ENCODE measurements around the gene CELSR1.

The CELSR1 gene

DNA sequence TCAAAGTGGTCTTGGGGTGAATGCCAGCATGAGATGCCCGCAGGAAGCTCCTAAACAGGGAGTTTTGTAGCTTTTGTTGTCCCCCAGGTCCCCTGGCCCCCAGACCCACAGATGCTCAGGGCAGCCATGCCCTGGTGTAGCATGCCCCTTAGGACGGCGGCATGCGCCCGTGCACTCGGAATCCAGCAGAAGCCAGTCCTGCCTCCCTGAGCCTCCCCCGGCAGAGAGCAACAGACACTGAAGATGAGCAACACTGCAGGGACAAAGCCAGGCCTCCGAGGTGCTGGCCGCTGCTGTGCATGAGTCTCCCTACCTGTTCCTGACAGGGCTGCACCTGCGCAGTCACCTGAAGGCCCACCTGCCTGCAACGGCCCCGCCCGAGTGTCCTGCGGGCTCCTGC, 142.8 kb downstream of the CELSR1 start:
- TF ChIP-seq, protein P1, sequence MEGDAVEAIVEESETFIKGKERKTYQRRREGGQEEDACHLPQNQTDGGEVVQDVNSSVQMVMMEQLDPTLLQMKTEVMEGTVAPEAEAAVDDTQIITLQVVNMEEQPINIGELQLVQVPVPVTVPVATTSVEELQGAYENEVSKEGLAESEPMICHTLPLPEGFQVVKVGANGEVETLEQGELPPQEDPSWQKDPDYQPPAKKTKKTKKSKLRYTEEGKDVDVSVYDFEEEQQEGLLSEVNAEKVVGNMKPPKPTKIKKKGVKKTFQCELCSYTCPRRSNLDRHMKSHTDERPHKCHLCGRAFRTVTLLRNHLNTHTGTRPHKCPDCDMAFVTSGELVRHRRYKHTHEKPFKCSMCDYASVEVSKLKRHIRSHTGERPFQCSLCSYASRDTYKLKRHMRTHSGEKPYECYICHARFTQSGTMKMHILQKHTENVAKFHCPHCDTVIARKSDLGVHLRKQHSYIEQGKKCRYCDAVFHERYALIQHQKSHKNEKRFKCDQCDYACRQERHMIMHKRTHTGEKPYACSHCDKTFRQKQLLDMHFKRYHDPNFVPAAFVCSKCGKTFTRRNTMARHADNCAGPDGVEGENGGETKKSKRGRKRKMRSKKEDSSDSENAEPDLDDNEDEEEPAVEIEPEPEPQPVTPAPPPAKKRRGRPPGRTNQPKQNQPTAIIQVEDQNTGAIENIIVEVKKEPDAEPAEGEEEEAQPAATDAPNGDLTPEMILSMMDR (IDR thresholded peaks at IDR 0.05; ENCODE audit: borderline replicate concordance, control extremely low read depth, extremely low read depth, insufficient read depth, missing control alignments) = no peak
- DNase-seq (ENCODE audit: low spot score) = no peak
- in situ Hi-C loops (cut with MboI; ENCODE audit: low sequenced_read_pairs, unreplicated experiment) = no loop called here

DNA sequence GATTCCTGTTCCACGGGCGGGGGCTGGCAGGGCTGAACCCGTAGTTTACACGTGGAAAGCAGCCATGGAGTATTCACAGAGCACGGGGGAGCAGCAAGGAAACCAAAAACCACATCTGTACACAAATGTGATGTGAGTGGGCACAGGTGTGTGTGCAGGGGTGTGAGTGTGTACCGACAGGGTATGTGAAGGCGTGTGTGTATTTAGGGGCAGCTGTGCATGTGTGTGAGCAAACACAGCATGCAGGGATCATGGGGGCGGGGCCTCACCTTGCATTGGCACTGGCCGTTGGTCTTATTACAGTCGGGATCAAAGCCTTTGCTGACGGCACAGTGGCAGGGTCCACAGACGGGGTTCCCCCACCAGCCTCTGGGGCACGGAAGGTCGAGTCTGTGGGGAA, 143.5 kb downstream of the CELSR1 start:
- TF ChIP-seq, protein P1 (IDR thresholded peaks at IDR 0.05; ENCODE audit: borderline replicate concordance, control extremely low read depth, extremely low read depth, insufficient read depth, missing control alignments) = no peak
- in situ Hi-C loops (cut with MboI; ENCODE audit: low sequenced_read_pairs, unreplicated experiment) = no loop called here
- no peak for DNase-seq (ENCODE audit: low spot score)

DNA sequence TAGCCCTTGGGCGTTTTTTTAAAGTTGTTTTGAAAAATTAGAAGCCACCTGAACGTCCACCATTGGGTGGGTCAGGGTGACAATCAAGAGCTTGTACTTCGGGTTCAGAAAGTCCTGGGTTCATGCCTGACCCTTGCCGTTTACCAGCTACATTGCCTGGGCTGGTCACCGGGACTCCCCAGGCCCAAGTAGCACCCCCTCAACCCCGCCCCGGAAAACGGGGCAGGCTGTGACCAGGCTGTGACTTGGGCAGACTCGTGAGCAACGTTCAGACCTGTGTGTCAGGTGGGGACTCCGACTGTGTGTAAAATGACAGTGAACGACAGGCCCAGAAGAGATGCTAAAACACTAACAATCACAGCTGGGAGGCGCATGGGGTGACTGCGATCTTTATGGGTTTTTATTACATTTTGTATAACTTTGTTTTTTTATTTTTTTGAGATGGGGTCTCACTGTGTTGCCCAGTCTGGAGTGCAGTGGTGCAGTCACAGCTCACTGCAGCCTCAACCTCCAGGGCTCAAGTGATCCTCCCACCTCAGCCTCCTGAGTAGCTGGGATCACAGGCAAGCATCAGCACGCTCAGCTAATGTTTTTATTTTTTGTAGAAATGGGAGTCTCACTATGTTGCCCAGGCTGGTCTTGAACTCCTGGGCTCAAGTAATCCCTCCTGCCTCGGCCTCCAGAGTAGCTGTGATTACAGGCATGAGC, 145.1 kb downstream of the CELSR1 start:
- in situ Hi-C loops (cut with MboI; ENCODE audit: low sequenced_read_pairs, unreplicated experiment) = no loop called here
- TF ChIP-seq, protein P1 (IDR thresholded peaks at IDR 0.05; ENCODE audit: borderline replicate concordance, control extremely low read depth, extremely low read depth, insufficient read depth, missing control alignments) = no peak
- DNase-seq (ENCODE audit: low spot score) = no peak

DNA sequence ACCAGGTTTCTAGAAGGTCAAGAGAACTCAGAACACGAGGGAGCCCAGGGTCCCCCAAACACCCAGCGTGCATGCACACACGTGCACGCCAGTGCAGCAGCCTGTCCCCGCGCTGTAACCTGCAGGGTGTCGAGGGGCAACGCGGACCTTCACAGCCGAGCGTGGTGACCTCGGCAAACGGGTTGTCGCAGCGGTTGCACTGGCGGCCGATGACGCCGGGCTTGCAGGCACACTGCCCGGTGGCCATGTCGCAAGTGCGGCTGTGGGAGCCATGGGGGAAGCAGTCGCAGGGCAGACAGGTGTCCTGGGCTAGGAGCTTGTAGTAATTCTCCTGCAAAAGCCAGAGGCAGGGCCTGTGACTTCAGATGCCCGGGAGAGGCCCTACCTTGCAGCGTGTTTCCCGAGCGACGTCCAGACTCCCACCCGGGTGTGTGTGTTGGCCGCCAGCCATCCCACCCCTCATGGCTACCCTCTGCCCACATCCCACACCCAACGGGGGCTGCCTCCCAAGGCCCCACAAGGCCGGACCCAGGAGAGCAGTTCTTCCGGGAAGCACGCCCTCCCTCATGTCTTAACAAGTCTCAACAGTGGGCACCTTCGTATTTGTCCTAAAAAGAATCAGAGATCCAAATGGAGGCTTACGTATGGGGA, 145.8 kb downstream of the CELSR1 start:
- in situ Hi-C loops (cut with MboI; ENCODE audit: low sequenced_read_pairs, unreplicated experiment) = no loop called here
- no peak for DNase-seq (ENCODE audit: low spot score)
- TF ChIP-seq, protein P1 (IDR thresholded peaks at IDR 0.05; ENCODE audit: borderline replicate concordance, control extremely low read depth, extremely low read depth, insufficient read depth, missing control alignments) = no peak

DNA sequence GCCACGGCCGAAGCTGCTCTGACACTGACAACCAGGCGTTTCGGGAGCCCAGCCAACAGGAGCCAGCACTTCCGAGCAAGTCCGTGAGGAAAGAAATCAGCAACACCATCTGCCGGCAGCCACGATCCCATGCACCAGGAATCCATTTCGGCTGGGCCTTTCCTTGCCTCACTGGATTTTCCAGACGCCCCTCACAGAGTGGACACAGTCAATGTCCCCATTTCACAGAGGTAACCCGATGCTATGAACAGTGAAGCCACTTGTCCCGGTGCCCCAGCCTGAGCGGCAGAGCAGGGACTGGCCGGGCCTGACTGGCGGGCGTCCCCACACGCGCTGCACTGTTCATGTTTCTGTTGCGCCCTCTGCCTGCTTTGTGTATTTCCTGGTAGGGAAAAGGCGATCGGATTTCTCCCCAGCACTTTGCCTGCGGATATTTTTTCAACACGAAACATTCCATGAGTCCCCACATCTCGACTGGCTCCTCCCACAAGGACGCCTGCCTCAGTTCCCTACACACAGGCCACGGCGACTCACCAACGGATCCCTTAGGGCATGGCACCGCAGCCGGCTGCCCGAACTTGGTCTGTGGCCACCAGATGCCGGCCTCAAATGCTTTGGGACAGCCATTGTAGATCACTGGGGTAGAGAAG, 146.6 kb downstream of the CELSR1 start:
- in situ Hi-C loops (cut with MboI; ENCODE audit: low sequenced_read_pairs, unreplicated experiment) = no loop called here
- DNase-seq (ENCODE audit: low spot score) = no peak
- TF ChIP-seq, protein P1 (IDR thresholded peaks at IDR 0.05; ENCODE audit: borderline replicate concordance, control extremely low read depth, extremely low read depth, insufficient read depth, missing control alignments) = no peak

DNA sequence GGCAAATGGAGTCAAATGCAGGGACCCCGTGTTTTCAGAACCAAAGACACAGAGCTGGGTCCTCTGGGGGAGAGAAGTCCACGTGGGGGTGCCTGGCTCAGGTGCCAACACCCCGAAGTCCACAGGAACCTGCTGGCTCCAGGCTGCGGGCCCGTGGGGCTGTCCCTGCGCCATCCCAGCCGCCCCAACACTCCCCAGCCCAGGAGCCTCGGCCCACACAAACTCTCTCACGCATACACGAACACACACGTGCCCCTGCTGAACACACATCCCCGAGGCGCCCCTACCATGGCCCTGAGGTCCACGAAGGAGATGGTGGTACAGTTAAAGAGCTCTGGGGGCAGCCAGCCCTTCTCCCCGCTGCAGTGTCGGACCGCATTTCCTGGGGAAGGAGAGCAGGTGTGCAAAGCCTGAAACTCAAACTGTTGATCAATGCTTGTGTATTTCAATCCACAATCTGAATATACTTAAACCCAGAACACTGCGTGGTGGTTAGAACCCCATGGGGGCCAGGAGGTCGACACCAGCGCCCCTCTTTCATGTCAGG, 147.2 kb downstream of the CELSR1 start:
- in situ Hi-C loops (cut with MboI; ENCODE audit: low sequenced_read_pairs, unreplicated experiment) = no loop called here
- TF ChIP-seq, protein P1 (IDR thresholded peaks at IDR 0.05; ENCODE audit: borderline replicate concordance, control extremely low read depth, extremely low read depth, insufficient read depth, missing control alignments) = no peak
- no peak for DNase-seq (ENCODE audit: low spot score)
